GM21723 (cell line): ENCODE results near the gene SLC26A1.
"Not testable (repeated sequence)": the region's sequence is repeated elsewhere in the genome, so short reads cannot be mapped to it uniquely, and the experiment has no call there.

Experiments
- ATAC-seq: cut with Tn5 transposase; IDR thresholded peaks from one replicate; pipeline ENCODE4 v1.9.1; 2021; ENCODE audit warnings: mild to moderate bottlenecking, moderate library complexity; ENCODE audit not compliant: unreplicated experiment

The SLC26A1 gene

DNA sequence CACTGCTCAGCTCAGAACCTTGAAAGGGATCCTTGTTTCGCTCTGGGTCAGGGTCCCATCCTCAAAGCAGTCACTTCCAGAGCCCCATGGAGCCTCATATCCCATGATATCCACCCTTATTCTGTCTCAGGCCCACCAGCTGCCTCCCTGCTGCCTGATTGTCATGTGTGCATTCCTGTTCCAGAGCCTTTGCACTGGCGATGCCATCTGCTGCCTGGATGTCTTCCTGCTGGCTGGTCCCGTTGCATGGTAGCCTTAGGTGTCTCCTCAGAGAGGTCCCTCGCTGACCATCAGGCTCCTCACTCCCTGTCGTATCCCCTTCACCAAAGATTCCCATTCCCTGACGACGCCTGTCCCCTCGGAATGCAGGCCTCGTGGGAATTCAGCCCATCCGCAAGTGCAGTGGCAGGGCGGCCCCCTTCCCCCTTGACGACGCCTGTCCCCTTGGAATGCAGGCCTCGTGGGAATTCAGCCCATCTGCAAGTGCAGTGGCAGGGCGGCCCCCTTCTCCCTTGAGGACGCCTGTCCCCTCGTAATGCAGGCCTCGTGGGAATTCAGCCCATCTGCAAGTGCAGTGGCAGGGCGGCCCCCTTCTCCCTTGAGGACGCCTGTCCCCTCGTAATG is 6.1 kb upstream of the SLC26A1 start:
- not testable (repeated sequence) for ATAC-seq

- ATAC-seq = no peak
Observed at GRCh38 chr4:998096-998691, 5.0 kb upstream of the SLC26A1 start.

GRCh38 chr4:997375-998071 is 4.3 kb upstream of the SLC26A1 start:
- no peak for ATAC-seq

DNA sequence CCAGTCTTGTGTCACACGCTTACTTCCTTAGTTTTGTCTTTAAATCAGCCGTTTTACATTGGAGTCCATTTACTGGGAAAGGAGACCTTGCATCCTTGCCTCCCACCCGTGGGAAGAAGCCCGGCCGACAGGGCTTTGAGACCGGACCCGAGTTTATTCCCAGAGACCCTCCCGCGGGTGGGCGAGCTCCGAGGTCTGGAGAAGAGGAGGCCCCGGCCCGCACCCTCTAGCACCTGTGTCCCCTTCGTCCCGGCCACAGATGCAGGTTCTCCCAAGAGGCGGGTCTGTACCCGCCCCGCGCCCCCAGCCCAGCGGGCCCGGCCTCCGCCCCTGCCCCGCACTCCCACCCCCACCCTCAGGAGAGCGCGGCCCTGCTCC is 3.8 kb upstream of the SLC26A1 start:
- ATAC-seq = no peak

DNA sequence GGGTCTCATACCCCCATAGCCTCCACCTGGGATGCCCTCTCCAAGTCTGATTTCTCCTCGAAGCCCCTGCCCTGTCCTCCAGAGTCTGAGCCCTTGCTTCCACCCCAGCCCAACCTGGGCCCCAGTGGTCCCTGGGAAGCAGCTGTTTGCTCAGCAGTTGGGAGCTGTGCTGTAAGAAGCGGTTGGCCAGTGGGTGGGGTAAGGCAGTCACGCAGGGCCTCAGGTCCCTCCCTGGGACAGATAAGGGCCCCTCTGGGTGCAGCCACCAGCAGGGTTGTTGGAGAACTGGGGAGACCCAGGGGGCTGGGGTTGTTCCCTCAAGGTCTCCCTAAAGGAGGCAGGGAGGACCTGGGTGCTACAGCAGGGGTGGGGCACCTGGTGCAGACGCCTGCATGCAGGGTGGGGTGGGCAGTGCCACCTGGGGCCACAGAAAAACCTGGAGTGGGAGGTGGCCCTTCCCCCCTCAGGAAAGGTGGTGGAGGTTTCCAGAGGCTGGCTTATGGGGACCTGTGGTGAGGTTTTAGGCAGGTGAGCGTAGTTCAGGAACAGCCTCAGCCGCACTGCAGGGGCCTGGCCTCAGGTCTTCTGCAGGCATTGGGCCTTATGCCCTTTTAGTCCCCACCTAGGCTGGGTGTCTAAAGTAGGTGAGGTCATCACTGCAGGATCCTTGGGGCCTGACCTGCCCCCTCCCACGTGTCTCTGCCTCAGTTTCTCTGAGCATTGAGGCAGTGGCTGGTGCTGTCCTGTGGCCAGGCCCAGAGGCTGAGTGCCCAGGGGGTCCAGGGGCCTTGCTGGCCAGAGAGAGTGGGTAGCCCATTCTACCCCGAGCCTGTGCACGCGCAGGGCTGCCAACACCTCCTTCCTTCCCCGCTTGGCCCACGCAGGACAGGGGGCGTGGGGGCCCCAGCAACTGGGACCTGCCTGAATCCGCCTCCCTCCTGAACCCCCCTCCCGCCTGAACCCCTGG is 3.1 kb upstream of the SLC26A1 start:
- no peak for ATAC-seq

- no peak for ATAC-seq
Observed at GRCh38 chr4:995311-996026, 2.3 kb upstream of the SLC26A1 start.

- no peak for ATAC-seq
Observed at GRCh38 chr4:992297-993110, 700 bp downstream of the SLC26A1 start.

DNA sequence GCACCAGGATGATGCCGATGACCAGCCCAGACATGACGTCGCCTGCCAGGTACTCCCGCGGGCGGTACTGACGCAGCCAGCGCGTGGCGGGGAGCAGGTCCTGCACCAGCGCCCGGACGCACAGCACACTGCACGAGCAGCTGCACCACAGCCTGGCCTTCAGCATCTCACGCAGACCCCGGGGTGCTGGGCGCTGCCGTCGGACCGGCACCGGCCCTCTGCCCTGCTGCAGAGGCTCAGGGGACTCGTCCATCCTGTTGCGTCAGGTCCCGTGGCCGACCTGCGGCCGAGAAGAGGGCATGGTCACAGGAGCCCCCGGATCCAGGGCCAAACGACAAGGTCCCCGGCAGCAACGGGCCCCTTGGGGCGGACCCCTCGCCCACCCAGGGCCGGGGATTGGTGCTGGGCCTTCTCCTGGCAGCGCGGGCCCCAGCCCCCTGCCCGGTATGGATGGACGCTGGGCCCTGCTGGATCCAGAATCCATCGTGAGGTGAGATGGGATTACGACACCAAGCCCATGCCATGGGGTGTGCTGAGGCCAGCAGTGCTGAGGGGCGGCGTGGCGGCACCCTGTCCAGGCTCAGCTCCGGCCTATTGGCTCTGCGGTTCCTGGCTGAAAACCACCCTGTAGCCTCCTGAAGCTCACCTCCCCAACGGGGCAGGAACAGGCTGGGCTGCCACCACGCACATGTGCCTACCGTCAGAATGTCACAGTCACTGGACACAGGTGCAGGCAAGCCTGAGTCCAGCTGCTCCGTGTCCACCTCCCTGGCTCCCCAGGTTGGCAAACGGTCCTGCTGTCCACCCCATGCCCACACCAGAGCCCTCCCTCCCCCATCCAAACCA is 1.5 kb downstream of the SLC26A1 start:
- ATAC-seq = no peak

DNA sequence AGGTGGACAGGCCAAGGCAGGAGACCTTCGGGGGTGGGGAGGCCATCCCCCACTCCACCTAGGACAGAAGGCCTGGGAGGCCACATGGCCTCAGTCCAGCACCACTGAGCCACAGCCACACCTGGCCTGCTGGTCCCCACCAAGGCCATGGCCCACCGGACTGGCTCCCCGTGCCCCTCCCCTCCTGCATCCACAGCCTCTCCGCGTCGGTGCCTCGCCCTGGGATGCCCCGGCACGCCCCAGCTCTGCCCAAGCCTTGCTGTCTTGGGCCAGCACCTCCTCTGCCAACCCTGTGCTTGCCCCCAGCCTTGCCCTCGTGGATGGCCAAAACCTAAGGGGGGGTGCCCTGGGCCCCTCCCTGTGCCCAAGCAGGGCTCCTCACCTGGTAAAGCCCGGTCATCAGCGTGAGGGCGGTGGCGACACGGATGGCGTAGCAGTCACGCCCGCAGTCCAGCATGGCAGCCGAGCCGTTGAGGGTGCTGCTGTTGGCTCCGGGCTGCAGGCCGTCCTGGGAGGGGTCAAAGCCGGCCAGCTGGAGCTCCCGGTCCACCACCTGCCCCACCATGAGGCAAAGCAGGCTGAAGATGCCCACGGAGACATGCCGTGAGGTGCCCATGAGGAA is 2.3 kb downstream of the SLC26A1 start:
- no peak for ATAC-seq

DNA sequence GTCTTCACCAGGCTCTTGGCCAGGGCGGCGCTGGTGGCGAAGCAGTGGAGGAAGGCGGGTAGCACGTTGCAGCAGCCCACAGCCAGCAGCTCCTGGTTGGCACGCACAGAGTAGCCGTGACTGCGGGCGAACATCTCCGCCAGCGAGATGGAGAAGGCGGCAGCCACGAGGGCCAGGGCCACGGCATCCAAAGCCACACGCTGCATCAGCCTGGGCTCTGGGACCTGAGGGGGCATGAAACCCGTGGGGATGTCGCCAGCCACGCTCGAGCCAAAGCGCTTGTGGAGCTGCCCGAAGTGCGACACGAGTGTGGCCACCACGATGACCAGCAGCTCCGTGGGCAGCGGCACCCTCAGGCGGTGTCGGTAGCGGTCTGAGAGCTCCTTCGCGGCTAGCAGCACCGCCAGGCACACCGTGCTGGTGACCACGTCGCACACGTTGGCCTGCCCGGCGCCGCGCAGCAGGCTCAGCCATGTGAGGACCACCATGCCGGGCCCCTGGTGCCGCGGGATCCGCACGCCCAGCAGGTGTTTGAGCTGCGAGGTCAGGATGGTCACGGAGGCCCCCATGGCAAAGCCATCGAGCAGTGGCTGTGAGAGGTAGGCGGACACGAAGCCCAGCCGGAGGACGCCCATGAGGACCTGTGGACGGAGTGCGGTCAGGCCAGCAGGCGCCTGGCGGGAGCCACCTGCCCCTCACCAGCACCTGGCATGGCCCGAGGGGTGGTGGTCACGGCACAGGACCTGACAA is 3.3 kb downstream of the SLC26A1 start:
- ATAC-seq = no peak

GRCh38 chr4:988726-989721 is 4.2 kb downstream of the SLC26A1 start:
- no peak for ATAC-seq

DNA sequence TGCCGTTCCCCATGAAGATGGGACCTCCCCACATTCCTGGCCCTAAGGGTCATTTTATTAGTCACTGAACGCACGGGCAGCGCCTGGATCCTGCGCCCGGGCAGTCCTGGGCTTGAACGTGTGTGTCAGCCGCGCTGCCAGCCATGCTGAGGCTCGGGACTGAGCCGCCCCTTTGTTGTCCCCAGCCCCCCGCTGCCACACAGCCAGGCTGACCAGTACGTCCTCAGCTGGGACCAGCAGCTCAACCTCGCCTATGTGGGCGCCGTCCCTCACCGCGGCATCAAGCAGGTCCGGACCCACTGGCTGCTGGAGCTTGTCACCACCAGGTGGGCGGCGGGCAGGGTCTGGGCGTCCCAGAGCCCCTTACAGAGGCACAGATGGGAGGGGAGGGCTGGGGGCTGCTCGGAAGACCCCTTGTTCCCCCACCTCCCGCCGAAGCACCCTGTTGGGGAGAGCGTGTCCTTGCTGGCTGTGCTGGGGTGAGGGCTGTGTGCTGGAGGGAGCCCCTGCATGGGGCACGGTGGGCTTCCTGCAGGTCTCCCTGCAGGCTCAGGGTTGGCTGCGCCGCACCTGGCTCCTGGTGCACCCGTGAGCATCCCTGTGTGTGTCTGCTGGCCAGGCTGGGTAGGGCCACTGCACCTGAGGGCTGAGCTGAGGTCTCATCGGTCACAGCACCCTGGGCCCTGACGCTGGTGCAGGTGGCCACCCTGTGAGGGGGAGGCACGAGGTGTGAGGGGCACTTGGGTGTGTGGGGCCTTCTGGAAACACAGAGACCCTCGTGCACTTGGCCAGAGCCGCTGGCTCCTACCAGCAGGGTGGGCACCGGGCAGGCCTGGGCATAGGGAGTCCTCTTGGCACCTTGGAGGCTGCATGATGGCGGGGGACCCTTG is 5.3 kb downstream of the SLC26A1 start:
- ATAC-seq = no peak

DNA sequence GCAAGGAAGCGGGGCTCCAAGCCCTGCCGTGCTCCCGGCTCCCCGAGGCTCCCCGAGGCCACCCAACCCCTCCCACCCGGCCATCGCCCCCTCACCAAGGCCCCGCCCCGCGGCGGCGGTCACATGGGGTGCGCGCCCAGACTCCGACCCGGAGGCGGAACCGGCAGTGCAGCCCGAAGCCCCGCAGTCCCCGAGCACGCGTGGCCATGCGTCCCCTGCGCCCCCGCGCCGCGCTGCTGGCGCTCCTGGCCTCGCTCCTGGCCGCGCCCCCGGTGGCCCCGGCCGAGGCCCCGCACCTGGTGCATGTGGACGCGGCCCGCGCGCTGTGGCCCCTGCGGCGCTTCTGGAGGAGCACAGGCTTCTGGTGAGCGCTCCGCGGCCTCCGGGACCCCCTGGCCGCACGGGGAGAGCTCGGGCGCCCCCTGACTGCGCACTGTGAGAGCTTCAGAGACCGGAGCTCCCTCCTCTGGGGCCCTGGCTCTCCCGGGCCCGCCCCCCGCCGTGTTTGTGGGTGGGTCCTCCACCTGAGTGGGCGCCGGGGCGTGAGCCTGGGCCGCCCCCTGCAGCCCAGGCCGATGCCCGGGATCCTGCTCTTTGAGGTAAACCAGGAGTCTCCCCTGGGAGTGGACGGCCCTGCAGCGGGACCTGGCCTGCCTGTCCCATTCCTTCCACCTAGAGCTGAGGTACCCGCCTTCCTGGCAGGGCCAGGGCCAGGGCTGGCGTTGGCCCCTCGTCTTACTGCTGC is 6.2 kb downstream of the SLC26A1 start, which contains the start of gene IDUA:
Gene IDUA (plus strand): TSS at position 166 of the 745 bp plus-strand sequence. CDS start 41 bp downstream, at position 207.
- peak; percentile 80 for ATAC-seq

GRCh38 chr4:986428-986878 is 6.8 kb downstream of the SLC26A1 start:
- peak; percentile 28 for ATAC-seq
